C4-2B (cell line): Measurements from ENCODE around the gene SEC22A.

Source experiments
- ZFX ChIP-seq: fragments of 450-650 bp; IDR thresholded peaks from 2 replicates; pipeline ENCODE4 v1.6.1; 2017
- TF ChIP-seq, protein P1 (sequence below): fragments of 450-650 bp; conservative IDR thresholded peaks from 2 replicates; pipeline ENCODE4 v1.5.1; 2017; ENCODE audit warnings: mild to moderate bottlenecking

DNA sequence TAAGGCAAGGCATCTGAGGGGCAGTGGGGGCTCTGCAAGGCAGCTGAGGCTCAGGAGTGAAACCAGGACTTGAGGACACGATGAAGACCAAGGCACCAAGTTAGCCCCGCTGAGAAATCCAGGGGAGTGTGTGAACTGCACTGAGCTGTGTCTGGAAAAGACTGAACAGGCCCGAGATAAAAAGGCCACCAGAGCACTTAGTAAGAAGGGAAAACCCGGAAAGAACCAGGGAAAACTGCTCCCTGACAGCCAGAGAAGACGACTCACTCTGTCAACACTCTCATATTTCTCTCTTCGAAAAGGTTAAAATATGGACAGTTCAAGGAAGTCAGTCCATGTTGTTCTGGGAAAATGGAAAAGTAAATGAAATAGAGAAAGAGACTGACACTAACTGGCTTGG is 109.0 kb downstream of the SEC22A start:
- TF ChIP-seq, protein P1, sequence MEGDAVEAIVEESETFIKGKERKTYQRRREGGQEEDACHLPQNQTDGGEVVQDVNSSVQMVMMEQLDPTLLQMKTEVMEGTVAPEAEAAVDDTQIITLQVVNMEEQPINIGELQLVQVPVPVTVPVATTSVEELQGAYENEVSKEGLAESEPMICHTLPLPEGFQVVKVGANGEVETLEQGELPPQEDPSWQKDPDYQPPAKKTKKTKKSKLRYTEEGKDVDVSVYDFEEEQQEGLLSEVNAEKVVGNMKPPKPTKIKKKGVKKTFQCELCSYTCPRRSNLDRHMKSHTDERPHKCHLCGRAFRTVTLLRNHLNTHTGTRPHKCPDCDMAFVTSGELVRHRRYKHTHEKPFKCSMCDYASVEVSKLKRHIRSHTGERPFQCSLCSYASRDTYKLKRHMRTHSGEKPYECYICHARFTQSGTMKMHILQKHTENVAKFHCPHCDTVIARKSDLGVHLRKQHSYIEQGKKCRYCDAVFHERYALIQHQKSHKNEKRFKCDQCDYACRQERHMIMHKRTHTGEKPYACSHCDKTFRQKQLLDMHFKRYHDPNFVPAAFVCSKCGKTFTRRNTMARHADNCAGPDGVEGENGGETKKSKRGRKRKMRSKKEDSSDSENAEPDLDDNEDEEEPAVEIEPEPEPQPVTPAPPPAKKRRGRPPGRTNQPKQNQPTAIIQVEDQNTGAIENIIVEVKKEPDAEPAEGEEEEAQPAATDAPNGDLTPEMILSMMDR: no peak
- no peak for TF ChIP-seq ZFX
